ENCODE data around the gene ACVR1C.
A peak's percentile ranks its signal among the peaks of the same experiment; 100 is the strongest.

Gene ACVR1C

DNA sequence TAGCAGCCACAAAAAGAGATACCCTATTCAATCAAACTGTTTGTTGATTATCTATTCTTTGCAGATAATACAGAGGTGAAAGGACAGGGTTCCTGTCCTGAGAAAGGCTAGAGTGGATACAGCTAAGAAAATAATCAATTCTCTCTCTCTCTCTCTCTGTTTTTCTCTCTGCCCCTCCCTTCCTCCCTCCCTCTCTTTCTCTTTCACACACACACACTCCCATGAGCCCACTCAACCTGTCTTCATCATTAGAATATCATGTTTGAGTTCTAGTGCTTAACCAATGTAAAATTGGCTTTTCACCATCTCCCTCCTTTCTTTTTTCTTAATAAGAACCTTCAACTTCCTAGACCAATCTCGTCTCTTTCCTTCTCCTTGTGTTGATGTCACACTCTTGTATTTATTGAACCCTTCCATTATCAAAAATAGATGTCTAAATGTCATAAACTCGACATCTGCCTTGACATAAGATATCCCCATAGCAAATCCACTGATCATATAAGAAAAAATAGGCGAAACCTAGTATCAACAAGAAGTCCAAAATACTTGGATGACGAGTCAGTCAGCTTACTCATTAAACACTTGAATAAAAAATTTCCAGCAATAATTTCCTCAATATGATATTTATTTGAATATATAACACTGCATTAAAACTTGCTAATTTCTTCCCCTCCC, 141.9 kb downstream of the ACVR1C start:
- H3K36me3 ChIP-seq (replicated peaks; ENCODE audit: insufficient read depth, low read length), result no peaks in the 10 kb centered on the region
- no peaks in the 10 kb centered on the region for H3K4me1 ChIP-seq (ENCODE audit: low read length)

DNA sequence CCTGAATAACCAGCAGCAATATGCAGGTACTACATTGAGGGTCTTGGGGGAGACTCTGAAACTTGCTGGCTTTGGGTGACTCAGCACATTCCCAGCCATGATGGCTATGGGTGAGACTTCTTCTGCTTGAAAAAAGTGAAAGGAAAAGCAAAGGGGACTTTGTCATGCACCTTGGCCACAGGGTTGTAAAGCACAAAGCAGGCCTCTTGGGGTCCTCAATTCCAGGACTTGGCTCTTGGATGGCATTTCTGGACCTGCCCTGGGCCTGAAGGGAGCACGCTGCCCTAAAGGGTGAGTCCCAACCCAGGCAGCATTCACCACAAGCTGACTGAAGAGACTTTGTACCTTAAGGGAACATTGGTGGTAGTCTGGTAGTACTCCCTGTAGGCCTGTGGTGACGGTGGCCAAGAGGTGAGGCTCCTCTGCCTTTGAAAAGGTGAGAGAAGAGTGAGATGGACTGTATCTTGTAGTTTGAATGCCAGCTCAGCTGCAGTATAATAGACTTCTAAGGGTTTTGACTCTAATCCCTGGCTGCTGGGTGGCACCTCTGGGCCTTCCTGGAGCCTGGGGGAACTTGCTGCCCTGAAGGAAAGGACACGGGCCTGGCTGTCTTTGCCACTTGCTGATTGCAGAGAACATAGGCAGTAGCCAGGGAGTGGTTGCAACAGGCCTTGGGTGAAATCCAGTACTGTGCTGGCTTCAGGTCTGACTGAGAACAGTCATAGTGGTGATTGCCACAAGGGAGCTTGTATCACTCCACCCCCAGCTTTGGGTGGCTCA, 148.3 kb downstream of the ACVR1C start:
- Histone ChIP-seq H3K9me2 (replicated peaks; ENCODE audit: insufficient read depth, low read length) (no peaks in the 10 kb centered on the region), H3F3A (ENCODE audit: insufficient read depth, low read length) (no peaks in the 10 kb centered on the region), H3K27ac (ENCODE audit: low read length) (peak overlapping the region; percentile 64; the same call in 1 of the 2 replicates), H3K4me2 (ENCODE audit: low read depth, low read length) (peak overlapping the region; percentile 56), H3K36me3 (replicated peaks; ENCODE audit: insufficient read depth, low read length) (no peaks in the 10 kb centered on the region), H3K4me3 (ENCODE audit: low read length) (no peak overlapping the region), H3K9ac (ENCODE audit: low read length) (no peak overlapping the region), H4K20me1 (ENCODE audit: insufficient read depth, low read length) (no peaks in the 10 kb centered on the region), H3K4me1 (ENCODE audit: low read length) (peaks cover 26% of the 10 kb centered on the region), H2AFZ (ENCODE audit: low read length) (peak overlapping the region; percentile 22), H3K9me3 (replicated peaks; ENCODE audit: insufficient read depth, low read length) (no peaks in the 10 kb centered on the region), H3K79me2 (ENCODE audit: low read length) (no peaks in the 10 kb centered on the region), H3K27me3 (replicated peaks; ENCODE audit: insufficient read depth, low read length) (no peaks in the 10 kb centered on the region)
- TF ChIP-seq EZH2 (optimal IDR thresholded peaks at IDR 0.05; ENCODE audit: low read depth, low read length), result no peak
- no peak for TF ChIP-seq EZH2phosphoT487 (IDR thresholded peaks at IDR 0.05; ENCODE audit: low read length)
- TF ChIP-seq, protein P1, sequence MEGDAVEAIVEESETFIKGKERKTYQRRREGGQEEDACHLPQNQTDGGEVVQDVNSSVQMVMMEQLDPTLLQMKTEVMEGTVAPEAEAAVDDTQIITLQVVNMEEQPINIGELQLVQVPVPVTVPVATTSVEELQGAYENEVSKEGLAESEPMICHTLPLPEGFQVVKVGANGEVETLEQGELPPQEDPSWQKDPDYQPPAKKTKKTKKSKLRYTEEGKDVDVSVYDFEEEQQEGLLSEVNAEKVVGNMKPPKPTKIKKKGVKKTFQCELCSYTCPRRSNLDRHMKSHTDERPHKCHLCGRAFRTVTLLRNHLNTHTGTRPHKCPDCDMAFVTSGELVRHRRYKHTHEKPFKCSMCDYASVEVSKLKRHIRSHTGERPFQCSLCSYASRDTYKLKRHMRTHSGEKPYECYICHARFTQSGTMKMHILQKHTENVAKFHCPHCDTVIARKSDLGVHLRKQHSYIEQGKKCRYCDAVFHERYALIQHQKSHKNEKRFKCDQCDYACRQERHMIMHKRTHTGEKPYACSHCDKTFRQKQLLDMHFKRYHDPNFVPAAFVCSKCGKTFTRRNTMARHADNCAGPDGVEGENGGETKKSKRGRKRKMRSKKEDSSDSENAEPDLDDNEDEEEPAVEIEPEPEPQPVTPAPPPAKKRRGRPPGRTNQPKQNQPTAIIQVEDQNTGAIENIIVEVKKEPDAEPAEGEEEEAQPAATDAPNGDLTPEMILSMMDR (IDR thresholded peaks at IDR 0.05; ENCODE audit: low read length), result no peak
- no peak for DNase-seq

More for the DNA sequence above, 141.9 kb downstream of the ACVR1C start:
- H3F3A ChIP-seq (ENCODE audit: insufficient read depth, low read length), result no peaks in the 10 kb centered on the region
- no peak for DNase-seq
- H3K27ac ChIP-seq (ENCODE audit: low read length), result no peak overlapping the region
- no peaks in the 10 kb centered on the region for H3K9me3 ChIP-seq (replicated peaks; ENCODE audit: insufficient read depth, low read length)
- H3K27me3 ChIP-seq (replicated peaks; ENCODE audit: insufficient read depth, low read length), result no peaks in the 10 kb centered on the region
- H2AFZ ChIP-seq (ENCODE audit: low read length), result no peak overlapping the region
- H3K4me3 ChIP-seq (ENCODE audit: low read length), result no peak overlapping the region
- H3K79me2 ChIP-seq (ENCODE audit: low read length), result no peaks in the 10 kb centered on the region
- no peak overlapping the region for H3K4me2 ChIP-seq (ENCODE audit: low read depth, low read length)
- H4K20me1 ChIP-seq (ENCODE audit: insufficient read depth, low read length), result no peaks in the 10 kb centered on the region
- no peak overlapping the region for H3K9ac ChIP-seq (ENCODE audit: low read length)
- no peak for TF ChIP-seq EZH2phosphoT487 (IDR thresholded peaks at IDR 0.05; ENCODE audit: low read length)
- TF ChIP-seq, protein P1 (IDR thresholded peaks at IDR 0.05; ENCODE audit: low read length), result no peak
- TF ChIP-seq EZH2 (optimal IDR thresholded peaks at IDR 0.05; ENCODE audit: low read depth, low read length), result no peak
- H3K9me2 ChIP-seq (replicated peaks; ENCODE audit: insufficient read depth, low read length), result no peaks in the 10 kb centered on the region

DNA sequence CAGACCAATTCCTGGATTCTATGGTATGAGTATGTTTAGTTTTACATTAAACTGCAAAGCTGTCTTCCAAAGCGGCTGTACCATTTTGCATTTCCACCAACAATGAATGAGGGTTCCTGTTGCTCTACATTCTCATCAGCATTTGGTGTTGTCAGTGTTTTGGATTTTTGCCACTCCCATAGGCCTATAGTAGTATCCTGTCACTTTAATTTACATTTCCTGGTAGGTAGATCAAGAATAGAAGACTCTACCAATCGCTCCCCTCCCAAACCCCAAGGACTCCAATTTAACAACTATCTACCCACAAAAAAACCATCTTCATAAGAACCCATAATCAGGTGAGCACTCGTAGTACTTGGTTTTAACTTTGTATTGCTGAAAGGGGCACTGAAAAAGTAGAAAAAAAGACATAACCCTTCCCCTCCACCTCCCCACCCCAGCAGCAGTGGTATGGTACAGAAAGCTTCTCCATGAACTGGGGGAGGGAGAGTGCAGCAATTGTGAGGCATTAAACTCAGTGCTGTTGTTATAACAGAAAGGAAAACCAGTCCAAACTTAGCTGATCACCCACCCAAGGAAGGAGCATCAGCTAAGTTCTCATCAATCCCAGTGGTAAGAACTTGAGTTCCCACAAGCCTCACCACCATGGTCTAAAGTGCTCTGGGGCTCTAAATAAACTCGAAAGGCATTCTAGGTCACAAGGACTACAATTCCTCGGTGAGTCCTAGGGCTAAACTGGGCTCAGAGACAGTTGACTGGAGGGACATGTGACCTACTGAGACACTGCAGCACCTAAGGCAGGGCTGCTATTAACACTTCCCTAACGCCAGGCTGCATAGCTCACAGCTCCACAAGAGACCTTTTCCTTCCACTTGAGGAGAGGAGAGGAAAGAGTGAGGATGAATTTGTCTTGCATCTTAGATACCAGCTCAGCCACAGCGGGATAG, 149.3 kb downstream of the ACVR1C start:
- no peaks in the 10 kb centered on the region for H3K79me2 ChIP-seq (ENCODE audit: low read length)
- H3K4me2 ChIP-seq (ENCODE audit: low read depth, low read length), result peak overlapping the region; percentile 56
- peak overlapping the region; percentile 22 for H2AFZ ChIP-seq (ENCODE audit: low read length)
- H3K9ac ChIP-seq (ENCODE audit: low read length), result peak overlapping the region; percentile 27; the same call in 1 of the 2 replicates
- peak overlapping the region; percentile 22 for H3K4me3 ChIP-seq (ENCODE audit: low read length)
- no peaks in the 10 kb centered on the region for H3K9me3 ChIP-seq (replicated peaks; ENCODE audit: insufficient read depth, low read length)
- no peaks in the 10 kb centered on the region for H3K36me3 ChIP-seq (replicated peaks; ENCODE audit: insufficient read depth, low read length)
- H3F3A ChIP-seq (ENCODE audit: insufficient read depth, low read length), result no peaks in the 10 kb centered on the region
- H3K27me3 ChIP-seq (replicated peaks; ENCODE audit: insufficient read depth, low read length), result no peaks in the 10 kb centered on the region
- no peak for TF ChIP-seq EZH2 (optimal IDR thresholded peaks at IDR 0.05; ENCODE audit: low read depth, low read length)
- no peak for TF ChIP-seq EZH2phosphoT487 (IDR thresholded peaks at IDR 0.05; ENCODE audit: low read length)
- TF ChIP-seq, protein P1 (IDR thresholded peaks at IDR 0.05; ENCODE audit: low read length), result no peak
- H3K4me1 ChIP-seq (ENCODE audit: low read length), result peaks cover 26% of the 10 kb centered on the region
- peak; percentile 34 for DNase-seq
- H4K20me1 ChIP-seq (ENCODE audit: insufficient read depth, low read length), result no peaks in the 10 kb centered on the region
- H3K9me2 ChIP-seq (replicated peaks; ENCODE audit: insufficient read depth, low read length), result no peaks in the 10 kb centered on the region
- peak overlapping the region; percentile 64; the same call in 1 of the 2 replicates for H3K27ac ChIP-seq (ENCODE audit: low read length)
